ENCODE data around the gene WASF3. TPM values are rescaled to one million over a fixed set of nuclear protein-coding genes. Genes with fewer than 3 reads are reported as not detected.

WASF3 gene
- total RNA-seq, 1 donor from 2014 or later, result 14.3 TPM

DNA sequence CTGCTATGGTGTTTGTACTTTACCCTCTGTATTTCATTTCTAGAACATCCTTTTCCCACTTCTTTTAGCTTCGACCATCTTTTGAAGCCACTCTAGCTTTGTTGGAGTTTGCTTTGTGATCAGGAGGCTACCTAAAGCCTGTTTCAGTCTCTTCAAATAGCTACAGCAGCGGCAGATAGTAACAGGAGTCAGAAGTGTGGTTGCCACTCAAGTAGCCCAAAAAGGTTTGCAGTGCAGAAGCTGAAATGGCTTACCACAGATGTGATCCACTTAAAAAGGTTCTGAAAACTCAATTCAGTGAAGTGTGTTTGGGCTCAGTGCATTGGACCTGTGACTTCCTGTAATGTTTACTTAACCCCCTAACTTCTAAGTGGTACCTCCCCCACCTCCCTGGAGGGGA is 26.2 kb downstream of the WASF3 start:
- Histone ChIP-seq H3K9me3 (no peaks in the 10 kb centered on the region), H3K4me3 (no peak overlapping the region), H3K27ac (no peak overlapping the region), H3K36me3 (no peaks in the 10 kb centered on the region), H3K4me1 (no peaks in the 10 kb centered on the region), H3K27me3 (no peaks in the 10 kb centered on the region)
- intact Hi-C loops (cut with DNase I), result no loop called here
- no peak for DNase-seq (ENCODE audit: low spot score in 2 of 2)
- TF ChIP-seq, protein P1, sequence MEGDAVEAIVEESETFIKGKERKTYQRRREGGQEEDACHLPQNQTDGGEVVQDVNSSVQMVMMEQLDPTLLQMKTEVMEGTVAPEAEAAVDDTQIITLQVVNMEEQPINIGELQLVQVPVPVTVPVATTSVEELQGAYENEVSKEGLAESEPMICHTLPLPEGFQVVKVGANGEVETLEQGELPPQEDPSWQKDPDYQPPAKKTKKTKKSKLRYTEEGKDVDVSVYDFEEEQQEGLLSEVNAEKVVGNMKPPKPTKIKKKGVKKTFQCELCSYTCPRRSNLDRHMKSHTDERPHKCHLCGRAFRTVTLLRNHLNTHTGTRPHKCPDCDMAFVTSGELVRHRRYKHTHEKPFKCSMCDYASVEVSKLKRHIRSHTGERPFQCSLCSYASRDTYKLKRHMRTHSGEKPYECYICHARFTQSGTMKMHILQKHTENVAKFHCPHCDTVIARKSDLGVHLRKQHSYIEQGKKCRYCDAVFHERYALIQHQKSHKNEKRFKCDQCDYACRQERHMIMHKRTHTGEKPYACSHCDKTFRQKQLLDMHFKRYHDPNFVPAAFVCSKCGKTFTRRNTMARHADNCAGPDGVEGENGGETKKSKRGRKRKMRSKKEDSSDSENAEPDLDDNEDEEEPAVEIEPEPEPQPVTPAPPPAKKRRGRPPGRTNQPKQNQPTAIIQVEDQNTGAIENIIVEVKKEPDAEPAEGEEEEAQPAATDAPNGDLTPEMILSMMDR (IDR thresholded peaks at IDR 0.05), result no peak

DNA sequence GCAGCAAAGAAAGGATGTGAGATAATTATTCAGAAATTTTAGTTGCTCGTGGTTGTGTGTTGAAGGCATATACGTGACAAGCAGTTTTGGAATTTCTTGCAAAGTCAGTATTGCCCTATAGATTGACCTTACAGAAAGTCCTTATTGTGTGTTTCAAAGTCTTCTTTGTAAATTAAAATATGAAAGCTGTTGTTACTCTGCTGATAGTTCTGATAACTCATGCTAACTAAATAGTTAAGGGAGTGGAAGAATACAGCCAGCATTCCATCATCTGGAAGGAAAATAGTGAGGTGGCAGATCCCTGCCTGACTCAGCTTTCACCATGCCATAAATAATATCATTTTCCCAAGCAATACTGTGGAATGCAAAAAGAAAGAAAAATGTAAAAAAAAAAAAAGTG is 27.2 kb downstream of the WASF3 start:
- intact Hi-C loops (cut with DNase I), result no loop called here
- Histone ChIP-seq H3K27ac (no peak overlapping the region), H3K27me3 (no peaks in the 10 kb centered on the region), H3K9me3 (no peaks in the 10 kb centered on the region), H3K4me3 (no peak overlapping the region), H3K4me1 (no peaks in the 10 kb centered on the region), H3K36me3 (no peaks in the 10 kb centered on the region)
- TF ChIP-seq, protein P1 (IDR thresholded peaks at IDR 0.05), result no peak
- DNase-seq (ENCODE audit: low spot score in 2 of 2), result no peak

DNA sequence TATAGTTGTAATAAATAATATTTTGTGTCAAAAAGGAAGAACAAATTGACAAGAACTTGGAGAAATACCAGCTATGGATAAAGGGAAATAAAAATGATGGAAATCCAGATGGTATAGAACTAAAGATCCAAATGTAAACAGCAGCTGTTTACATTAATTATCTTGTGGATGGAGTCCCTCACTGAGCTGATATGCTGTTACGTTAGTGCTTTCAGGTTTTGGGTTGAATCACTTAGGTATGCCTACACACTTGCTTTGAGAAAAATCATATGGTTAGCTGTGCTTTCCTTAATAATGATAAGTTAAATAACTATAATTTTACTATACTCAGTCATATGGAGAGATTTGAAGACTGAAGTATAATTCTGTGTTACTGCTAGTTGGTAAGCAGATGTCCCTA is 27.7 kb downstream of the WASF3 start:
- Histone ChIP-seq H3K9me3 (no peaks in the 10 kb centered on the region), H3K36me3 (no peaks in the 10 kb centered on the region), H3K4me3 (no peak overlapping the region), H3K4me1 (no peaks in the 10 kb centered on the region), H3K27ac (no peak overlapping the region), H3K27me3 (no peaks in the 10 kb centered on the region)
- TF ChIP-seq, protein P1 (IDR thresholded peaks at IDR 0.05), result no peak
- intact Hi-C loops (cut with DNase I), result no loop called here
- DNase-seq (ENCODE audit: low spot score in 2 of 2), result no peak

DNA sequence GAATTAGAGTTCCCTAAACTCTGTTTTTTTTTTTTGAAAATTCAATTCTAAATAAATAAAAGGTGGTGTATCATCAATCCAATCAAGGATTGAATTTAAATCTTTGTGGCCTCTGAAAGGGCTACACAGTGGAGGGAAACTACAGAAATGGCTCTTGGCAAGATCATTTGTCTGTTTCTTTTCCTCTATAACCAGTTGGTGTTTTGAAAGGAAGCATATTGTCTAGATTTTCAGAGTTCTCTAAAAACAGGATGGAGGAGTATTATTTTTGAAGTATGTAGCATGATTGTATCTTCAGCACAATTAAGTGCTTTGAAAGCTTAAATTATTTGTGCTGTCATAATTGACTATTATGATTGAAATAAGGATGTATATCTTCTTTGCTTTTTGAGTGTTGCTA is 29.8 kb downstream of the WASF3 start:
- H3K4me3 ChIP-seq, result no peak overlapping the region
- H3K9me3 ChIP-seq, result no peaks in the 10 kb centered on the region
- no peaks in the 10 kb centered on the region for H3K36me3 ChIP-seq
- no peak overlapping the region for H3K27ac ChIP-seq
- no peaks in the 10 kb centered on the region for H3K4me1 ChIP-seq
- DNase-seq (ENCODE audit: low spot score in 2 of 2), result no peak
- intact Hi-C loops (cut with DNase I), result no loop called here
- H3K27me3 ChIP-seq, result no peaks in the 10 kb centered on the region
- TF ChIP-seq, protein P1 (IDR thresholded peaks at IDR 0.05), result no peak

DNA sequence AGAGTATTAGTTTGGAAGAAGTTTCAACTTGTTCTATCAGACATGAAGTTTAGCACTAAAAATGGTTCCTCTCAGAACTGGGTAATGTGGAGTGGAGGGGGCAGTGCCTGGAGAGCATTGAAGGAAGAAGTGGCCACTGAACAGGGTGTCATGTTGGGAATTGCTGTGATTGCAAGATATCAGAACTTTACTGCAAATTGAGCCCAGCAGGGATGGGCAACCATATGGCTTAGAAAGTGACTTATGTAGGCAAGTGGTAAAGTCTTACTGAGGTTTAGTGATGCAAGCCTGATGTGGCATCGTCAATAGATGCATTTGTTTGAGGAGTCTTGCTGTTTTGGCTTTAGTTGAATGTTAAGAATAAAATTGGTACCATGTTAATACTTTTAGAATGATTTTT is 31.7 kb downstream of the WASF3 start:
- DNase-seq (ENCODE audit: low spot score in 2 of 2), result no peak
- no peak overlapping the region for H3K4me3 ChIP-seq
- H3K27me3 ChIP-seq, result no peaks in the 10 kb centered on the region
- H3K36me3 ChIP-seq, result no peaks in the 10 kb centered on the region
- H3K27ac ChIP-seq, result no peak overlapping the region
- H3K4me1 ChIP-seq, result no peaks in the 10 kb centered on the region
- TF ChIP-seq, protein P1 (IDR thresholded peaks at IDR 0.05), result no peak
- intact Hi-C loops (cut with DNase I), result no loop called here
- H3K9me3 ChIP-seq, result no peaks in the 10 kb centered on the region

DNA sequence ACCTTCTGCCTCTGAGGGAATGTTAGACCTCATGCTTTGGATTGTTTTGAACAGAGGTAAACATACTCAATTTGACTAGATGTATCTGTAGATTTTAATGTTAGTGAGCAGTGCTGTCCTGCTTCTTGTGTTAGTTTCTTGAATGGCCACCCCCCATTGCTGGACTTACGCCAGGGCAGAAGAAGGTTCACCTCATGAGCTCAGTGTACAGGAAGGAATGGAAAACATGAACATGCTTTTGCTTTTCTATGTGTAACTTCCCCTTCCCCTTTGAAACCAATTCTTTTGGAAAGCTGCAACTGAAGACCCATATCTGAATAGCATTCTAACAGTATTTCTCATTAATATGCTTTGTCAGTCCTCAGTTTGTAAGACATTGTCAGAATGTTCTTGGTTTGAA is 32.3 kb downstream of the WASF3 start:
- H3K4me1 ChIP-seq, result no peaks in the 10 kb centered on the region
- no peaks in the 10 kb centered on the region for H3K27me3 ChIP-seq
- H3K36me3 ChIP-seq, result no peaks in the 10 kb centered on the region
- H3K27ac ChIP-seq, result no peak overlapping the region
- H3K4me3 ChIP-seq, result no peak overlapping the region
- DNase-seq (ENCODE audit: low spot score in 2 of 2), result no peak
- TF ChIP-seq, protein P1 (IDR thresholded peaks at IDR 0.05), result no peak
- no peaks in the 10 kb centered on the region for H3K9me3 ChIP-seq
- intact Hi-C loops (cut with DNase I), result no loop called here
